GM20000 (cell line): ENCODE measurements around the gene ROS1.

Experiments
- DNase-seq: peaks from one replicate; pipeline ENCODE4 v3.0.0; 2012; ENCODE audit warnings: low spot score
- TF ChIP-seq, protein P1 (sequence below): IDR thresholded peaks from 2 replicates; pipeline ENCODE4 v1.5.1; 2012; ENCODE audit warnings: mild to moderate bottlenecking, control low read depth; ENCODE audit errors: extremely low read depth, missing control alignments

The ROS1 gene

DNA sequence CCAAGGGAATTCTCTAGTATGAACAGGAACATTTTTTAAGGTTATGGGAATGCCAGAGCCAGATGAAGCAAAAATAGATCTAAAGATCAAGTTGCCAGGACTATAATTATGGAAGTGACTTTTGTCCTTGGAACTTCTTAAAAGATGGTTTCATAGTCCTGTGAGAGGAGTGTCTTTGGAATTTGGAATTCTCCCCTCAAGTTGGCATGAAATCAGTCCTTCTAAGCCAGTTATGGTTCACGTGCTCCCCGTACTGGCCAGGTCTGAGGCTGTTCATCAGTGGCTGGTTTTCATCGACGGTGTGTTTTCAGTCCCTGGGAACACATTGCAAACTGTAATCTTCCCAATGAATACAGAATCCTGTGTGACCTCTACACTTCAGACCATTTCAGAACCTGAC lies 97.2 kb downstream of the ROS1 start:
- no peak for DNase-seq

DNA sequence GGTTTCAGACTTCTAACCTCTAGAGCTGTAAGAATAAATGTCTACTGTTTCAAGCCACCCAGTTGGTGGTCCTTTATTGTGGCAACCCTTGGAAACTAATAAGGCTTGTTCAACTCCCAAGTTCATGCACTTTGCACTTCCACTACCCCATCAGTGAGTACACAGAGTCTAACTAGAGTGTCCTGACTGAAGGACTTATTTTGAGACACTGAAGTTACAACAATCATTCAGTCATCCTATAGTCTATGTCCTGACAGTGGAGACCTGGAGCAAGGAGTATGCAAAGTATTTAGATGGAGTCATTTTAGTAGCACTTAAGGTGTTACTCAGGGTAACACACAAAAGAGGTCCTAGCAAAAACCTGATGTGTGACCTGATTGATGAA lies 97.7 kb downstream of the ROS1 start:
- DNase-seq = no peak
- TF ChIP-seq, protein P1, sequence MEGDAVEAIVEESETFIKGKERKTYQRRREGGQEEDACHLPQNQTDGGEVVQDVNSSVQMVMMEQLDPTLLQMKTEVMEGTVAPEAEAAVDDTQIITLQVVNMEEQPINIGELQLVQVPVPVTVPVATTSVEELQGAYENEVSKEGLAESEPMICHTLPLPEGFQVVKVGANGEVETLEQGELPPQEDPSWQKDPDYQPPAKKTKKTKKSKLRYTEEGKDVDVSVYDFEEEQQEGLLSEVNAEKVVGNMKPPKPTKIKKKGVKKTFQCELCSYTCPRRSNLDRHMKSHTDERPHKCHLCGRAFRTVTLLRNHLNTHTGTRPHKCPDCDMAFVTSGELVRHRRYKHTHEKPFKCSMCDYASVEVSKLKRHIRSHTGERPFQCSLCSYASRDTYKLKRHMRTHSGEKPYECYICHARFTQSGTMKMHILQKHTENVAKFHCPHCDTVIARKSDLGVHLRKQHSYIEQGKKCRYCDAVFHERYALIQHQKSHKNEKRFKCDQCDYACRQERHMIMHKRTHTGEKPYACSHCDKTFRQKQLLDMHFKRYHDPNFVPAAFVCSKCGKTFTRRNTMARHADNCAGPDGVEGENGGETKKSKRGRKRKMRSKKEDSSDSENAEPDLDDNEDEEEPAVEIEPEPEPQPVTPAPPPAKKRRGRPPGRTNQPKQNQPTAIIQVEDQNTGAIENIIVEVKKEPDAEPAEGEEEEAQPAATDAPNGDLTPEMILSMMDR = no peak

More for the DNA sequence above, 97.2 kb downstream of the ROS1 start:
- TF ChIP-seq, protein P1 = no peak

DNA sequence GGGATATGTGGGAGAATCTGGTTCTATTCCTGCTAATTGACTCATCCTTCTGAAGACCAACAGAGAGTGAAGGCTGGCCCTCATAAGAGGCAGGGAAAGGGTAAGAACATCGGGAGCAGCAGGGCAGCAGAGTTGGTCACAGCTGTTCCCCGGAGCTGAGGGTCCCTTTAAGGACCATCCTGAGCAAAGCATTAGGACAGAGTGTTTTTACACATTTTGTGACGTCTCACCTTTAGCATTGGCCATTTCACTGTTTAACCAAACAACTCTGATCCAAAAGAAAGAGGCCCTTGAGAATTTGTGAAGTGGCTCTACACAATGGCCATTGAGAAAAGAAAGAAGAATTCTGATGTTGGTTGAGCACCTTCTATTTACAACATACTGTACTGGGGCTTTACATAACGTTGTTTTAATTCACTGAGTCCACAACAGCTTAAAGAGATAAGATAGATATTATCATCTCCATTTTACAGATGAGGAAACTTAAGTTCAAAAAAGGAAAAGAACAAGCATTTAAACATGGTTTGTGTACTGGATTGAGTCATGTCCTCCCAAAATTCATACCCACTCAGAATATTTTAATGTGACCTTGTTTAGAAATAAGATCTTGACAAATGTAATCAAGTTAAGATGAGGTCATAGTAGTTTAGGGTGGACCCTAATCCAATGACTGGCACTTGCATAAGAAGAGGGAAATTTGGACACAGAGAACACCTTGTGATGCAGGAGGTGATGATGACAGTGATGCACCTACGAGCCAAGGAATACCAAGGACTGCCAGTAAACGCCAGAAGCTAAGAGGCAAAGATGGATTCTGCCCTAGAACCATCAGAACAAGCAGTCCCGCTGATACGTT lies 98.4 kb downstream of the ROS1 start:
- no peak for DNase-seq
- TF ChIP-seq, protein P1 = no peak

DNA sequence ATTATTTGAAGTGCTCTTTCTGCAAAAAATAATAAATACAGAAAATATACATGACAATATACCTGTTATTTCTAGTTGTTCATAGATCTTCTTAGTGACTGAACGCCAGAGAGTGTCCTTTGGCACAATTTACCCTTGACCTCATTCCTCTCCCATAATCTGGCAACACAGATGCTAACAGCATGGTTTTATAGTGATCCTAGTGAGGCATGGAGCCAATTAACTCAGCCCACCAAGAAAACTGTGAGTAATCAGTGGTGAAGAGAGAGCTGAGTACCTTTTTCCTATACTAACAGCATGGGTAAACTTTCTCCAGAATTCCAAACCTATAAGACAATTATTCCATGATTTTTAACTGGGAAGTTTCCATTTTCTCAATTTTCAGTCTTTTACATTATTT lies 99.3 kb downstream of the ROS1 start:
- no peak for DNase-seq
- TF ChIP-seq, protein P1 = no peak

DNA sequence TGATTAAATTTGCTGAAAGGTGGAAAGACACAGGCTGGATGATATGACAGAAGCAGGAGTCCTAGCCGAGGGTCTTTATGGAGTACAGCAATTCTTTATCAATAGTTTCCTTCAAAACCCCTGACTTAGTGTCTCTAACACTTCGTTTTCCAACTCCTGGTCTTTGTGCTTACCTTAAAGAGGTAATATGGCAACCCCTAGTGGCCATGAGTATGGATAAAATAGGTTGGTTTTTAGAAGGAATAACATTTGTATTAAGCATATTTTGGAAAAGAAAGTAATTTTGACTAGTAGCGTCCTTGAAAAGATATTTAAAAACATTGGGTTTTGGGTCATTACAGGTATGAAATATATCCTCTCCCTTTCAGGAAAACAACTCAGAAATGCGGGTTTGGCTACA lies 108.5 kb downstream of the ROS1 start:
- DNase-seq = no peak
- TF ChIP-seq, protein P1 = no peak

DNA sequence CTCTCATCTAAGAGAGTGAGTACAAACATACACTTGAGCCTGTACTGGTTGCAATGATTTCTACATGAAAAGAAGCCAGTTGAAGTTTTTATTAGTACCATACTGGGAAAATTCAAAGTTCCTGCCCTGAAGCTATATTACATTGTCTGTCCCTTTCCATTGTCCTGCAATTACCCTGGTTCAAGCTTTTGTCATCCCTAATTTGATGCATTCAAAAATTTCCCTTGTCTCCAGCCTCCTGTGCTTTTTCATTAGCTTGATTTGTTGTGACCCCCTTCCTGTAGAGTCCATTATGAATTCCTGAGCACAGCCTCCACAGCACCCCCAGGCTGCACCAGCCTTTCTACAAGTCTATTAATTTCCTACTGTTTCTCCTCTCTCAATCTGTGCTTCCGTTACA lies 114.0 kb downstream of the ROS1 start:
- TF ChIP-seq, protein P1 = no peak
- no peak for DNase-seq

DNA sequence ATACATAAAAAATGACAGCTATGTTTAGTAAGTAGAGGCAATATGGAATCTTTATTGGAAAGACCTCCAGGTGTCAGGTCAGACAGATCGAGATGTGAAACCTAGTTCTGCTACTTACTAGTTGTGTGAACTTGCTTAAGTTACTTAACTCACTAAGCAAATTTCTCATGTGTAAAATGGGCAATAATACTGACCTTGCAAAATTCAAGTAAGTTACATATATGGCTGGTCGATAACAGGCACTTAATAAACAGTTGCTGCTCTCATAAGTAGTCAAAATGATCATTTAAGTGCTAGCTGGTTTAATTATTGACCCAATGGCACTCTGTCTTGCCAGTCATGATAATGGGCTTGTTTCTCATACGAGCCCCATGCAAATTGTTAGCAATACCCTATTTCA lies 114.4 kb downstream of the ROS1 start:
- TF ChIP-seq, protein P1 = no peak
- no peak for DNase-seq
